ENCODE data around the gene TNFAIP8L3.

Gene TNFAIP8L3

DNA sequence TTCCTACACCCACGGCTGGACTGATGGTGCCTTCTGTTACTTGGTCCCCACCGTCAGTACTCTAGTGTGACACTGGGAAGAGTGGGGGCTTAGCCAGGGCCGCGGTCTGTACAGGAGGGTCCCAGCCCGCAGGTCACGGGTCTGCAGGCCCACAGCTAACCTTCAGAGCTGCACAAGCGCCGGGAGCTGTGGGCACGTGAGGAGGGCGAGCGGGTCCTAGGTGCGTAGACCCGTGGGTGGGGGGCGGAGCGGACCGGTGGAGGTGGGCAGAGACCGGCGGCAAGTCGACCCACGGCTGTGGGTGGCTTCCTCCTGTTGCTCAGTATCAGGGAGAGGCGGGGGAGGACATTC is 1.2 kb downstream of the TNFAIP8L3 start:
- in situ Hi-C loops (cut with MboI; ENCODE audit: low sequenced_read_pairs, unreplicated experiment), result no loop called here
- no peak for TF ChIP-seq CTCF (IDR thresholded peaks at IDR 0.05; ENCODE audit: borderline replicate concordance, control extremely low read depth, extremely low read depth, insufficient read depth, missing control alignments)
- DNase-seq (ENCODE audit: low spot score), result no peak

- no peak for TF ChIP-seq CTCF (IDR thresholded peaks at IDR 0.05; ENCODE audit: borderline replicate concordance, control extremely low read depth, extremely low read depth, insufficient read depth, missing control alignments)
- no peak for DNase-seq (ENCODE audit: low spot score)
- in situ Hi-C loops (cut with MboI; ENCODE audit: low sequenced_read_pairs, unreplicated experiment), result no loop called here
Measured at GRCh38 chr15:51092480-51093040, 2.1 kb downstream of the TNFAIP8L3 start.

GRCh38 chr15:51090753-51091152 is 4.0 kb downstream of the TNFAIP8L3 start:
- in situ Hi-C loops (cut with MboI; ENCODE audit: low sequenced_read_pairs, unreplicated experiment), result no loop called here
- no peak for TF ChIP-seq CTCF (IDR thresholded peaks at IDR 0.05; ENCODE audit: borderline replicate concordance, control extremely low read depth, extremely low read depth, insufficient read depth, missing control alignments)
- no peak for DNase-seq (ENCODE audit: low spot score)

- in situ Hi-C loops (cut with MboI; ENCODE audit: low sequenced_read_pairs, unreplicated experiment), result no loop called here
- DNase-seq (ENCODE audit: low spot score), result no peak
- no peak for TF ChIP-seq CTCF (IDR thresholded peaks at IDR 0.05; ENCODE audit: borderline replicate concordance, control extremely low read depth, extremely low read depth, insufficient read depth, missing control alignments)
Measured at GRCh38 chr15:51089699-51090453, 4.8 kb downstream of the TNFAIP8L3 start.

DNA sequence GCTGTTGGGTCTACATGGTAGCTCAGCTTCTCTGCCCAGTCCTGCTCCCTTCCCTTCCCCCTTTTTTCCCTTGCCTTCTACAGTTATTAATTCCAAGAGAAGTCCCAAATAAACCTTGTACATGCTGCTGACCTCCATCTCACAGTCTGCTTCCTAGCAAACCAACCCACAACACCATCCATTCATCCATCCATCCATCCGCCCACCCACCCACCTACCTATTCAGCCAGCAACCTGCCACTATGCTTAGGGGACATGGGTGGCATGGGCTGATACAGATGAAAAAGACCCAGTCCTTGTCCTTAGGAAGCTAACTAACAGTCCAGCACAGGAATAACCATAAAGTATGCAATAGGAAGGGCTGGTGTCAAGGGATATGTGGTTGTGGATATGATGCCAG is 5.7 kb downstream of the TNFAIP8L3 start:
- in situ Hi-C loops (cut with MboI; ENCODE audit: low sequenced_read_pairs, unreplicated experiment), result no loop called here
- no peak for TF ChIP-seq CTCF (IDR thresholded peaks at IDR 0.05; ENCODE audit: borderline replicate concordance, control extremely low read depth, extremely low read depth, insufficient read depth, missing control alignments)
- no peak for DNase-seq (ENCODE audit: low spot score)

GRCh38 chr15:51088585-51088984 is 6.1 kb downstream of the TNFAIP8L3 start:
- no peak for TF ChIP-seq CTCF (IDR thresholded peaks at IDR 0.05; ENCODE audit: borderline replicate concordance, control extremely low read depth, extremely low read depth, insufficient read depth, missing control alignments)
- DNase-seq (ENCODE audit: low spot score), result no peak
- in situ Hi-C loops (cut with MboI; ENCODE audit: low sequenced_read_pairs, unreplicated experiment), result no loop called here

Measured in GM13976 (cell line).